C4-2B (cell line): ENCODE measurements around the gene LOXHD1.

ENCODE experiments used
- CTCF ChIP-seq: fragments of 450-650 bp; conservative IDR thresholded peaks from 2 replicates; pipeline ENCODE4 v1.5.1; 2017; ENCODE audit warnings: mild to moderate bottlenecking
- ZFX ChIP-seq: fragments of 450-650 bp; IDR thresholded peaks from 2 replicates; pipeline ENCODE4 v1.6.1; 2017

- TF ChIP-seq CTCF (no peak), ZFX (no peak)
These were observed 43.2 kb upstream of the LOXHD1 start for GRCh38 chr18:46700066-46700824.
